Uterus (tissue), 2 donors: ENCODE measurements around the gene BAIAP2.

Experiments
- CTCF ChIP-seq, 4 experiments: fragments of 200-600 bp in 2 of 4; fragments of 450-650 bp in 2 of 4; sonication (generic) in 2 of 4; IDR thresholded peaks; one replicate each; pipeline ENCODE4 v1.5.1; 2016 to 2019; ENCODE audit warnings: antibody characterized with exemption in 4 of 4, mild to moderate bottlenecking in 2 of 4, moderate library complexity in 1 of 4
- POLR2A ChIP-seq, 2 donors: fragments of 450-650 bp; IDR thresholded peaks; one replicate each; pipeline ENCODE4 v1.6.1; 2016; ENCODE audit warnings: antibody characterized with exemption in 2 of 2, mild to moderate bottlenecking in 1 of 2, moderate library complexity in 1 of 2

DNA sequence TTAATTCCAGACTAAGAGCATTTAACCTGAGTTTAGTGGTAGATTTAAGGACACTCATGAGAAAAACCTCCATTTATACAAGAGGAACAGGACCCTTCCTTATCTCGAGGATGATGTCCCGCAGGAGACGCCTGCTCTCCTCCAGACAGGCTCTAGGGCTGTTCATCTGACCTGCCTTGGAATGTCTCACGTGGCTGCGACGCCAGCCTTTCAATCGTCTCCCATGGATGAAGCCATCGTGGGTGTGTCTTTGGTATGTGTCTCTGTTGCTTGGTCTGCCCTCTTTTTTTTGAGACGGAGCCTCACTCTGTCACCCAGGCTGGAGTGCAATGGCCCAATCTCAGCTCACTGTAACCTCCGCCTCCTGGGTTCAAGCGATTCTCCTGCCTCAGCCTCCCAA, 26.8 kb upstream of the BAIAP2 start:
- TF ChIP-seq CTCF (IDR thresholded peaks at IDR 0.05): no peak
- TF ChIP-seq POLR2A (IDR thresholded peaks at IDR 0.05): no peak
